Transverse colon (tissue), 4 donors: ENCODE data around the gene DOCK1. TPM values are rescaled to one million over a fixed set of nuclear protein-coding genes. Genes with fewer than 3 reads are reported as not detected.

Experiments
- DNase-seq: peaks from one replicate; pipeline ENCODE4 v3.0.0-alpha.2; 2019
- H3K27ac ChIP-seq, 4 donors: fragments of 200-600 bp; sonication (generic); 2 replicates each; pipeline ENCODE4 v1.5.1; 2016 to 2018; ENCODE audit warnings: inconsistent platforms in 4 of 4
- H3K27me3 ChIP-seq: fragments of 200-600 bp; sonication (generic); 2 replicates; pipeline ENCODE4 v1.5.1; 2017; ENCODE audit warnings: inconsistent platforms
- H3K36me3 ChIP-seq, 4 donors: fragments of 200-600 bp; sonication (generic); 2 replicates each; pipeline ENCODE4 v1.5.1; 2017 to 2019; ENCODE audit warnings: inconsistent platforms in 4 of 4
- H3K4me1 ChIP-seq, 4 donors: fragments of 200-600 bp; sonication (generic); 2 replicates each; pipeline ENCODE4 v1.5.1; 2017 to 2020; ENCODE audit warnings: inconsistent platforms in 4 of 4
- H3K4me3 ChIP-seq, 4 donors: fragments of 200-600 bp; sonication (generic); 1 replicate in 1 of 4; 2 replicates in 3 of 4; pipeline versions ENCODE4 v1.5.1 to v1.6.1; 2017 to 2019; ENCODE audit warnings: inconsistent platforms in 4 of 4
- H3K9me3 ChIP-seq, 2 donors: fragments of 200-600 bp; sonication (generic); 2 replicates each; pipeline ENCODE4 v1.5.1; 2017 to 2019; ENCODE audit warnings: inconsistent platforms in 2 of 2
- EP300 ChIP-seq: sonication (generic); formaldehyde crosslinking; IDR thresholded peaks from one replicate; pipeline ENCODE4 v1.6.1; 2017; ENCODE audit warnings: antibody characterized with exemption, low read depth
- POLR2A ChIP-seq: fragments of 450-650 bp; IDR thresholded peaks from one replicate; pipeline ENCODE4 v1.6.1; 2016; ENCODE audit warnings: antibody characterized with exemption, mild to moderate bottlenecking, moderate library complexity
- POLR2AphosphoS5 ChIP-seq, 3 donors: sonication (generic); formaldehyde crosslinking; IDR thresholded peaks; one replicate each; pipeline ENCODE4 v1.6.1; 2016; ENCODE audit warnings: antibody characterized with exemption in 3 of 3
- WGBS, 2 donors: methylation state at CpG; one replicate each; pipeline ENCODE4 v1.1.5; 2018; ENCODE audit warnings: low coverage in 1 of 2; 5-methylcytosine and 5-hydroxymethylcytosine counted together
- in situ Hi-C, 4 donors: fragments of 200-750 bp; cut with MboI; loops; one replicate each; pipeline versions ENCODE4 v1.15.0 to v1.15.1; 2017; ENCODE audit warnings: low sequenced_read_pairs in 3 of 4, low pct_ligation_motif_present in 1 of 4, low pct_unique_long_range_greater_than_20kb in 1 of 4
- intact Hi-C: fragments of 100-400 bp; cut with DNase I; formaldehyde crosslinking; loops from one replicate; pipeline ENCODE4 v1.15.1; 2023; ENCODE audit warnings: low total_unique reads
- total RNA-seq, 4 donors: library from RNA; depleted of rRNA; stranded (reverse); fragments of >200 nt; gene quantifications; one replicate each; pipeline ENCODE4 v1.1.0, GENCODE V29; 2016
- TF ChIP-seq, protein P1 (sequence below), 5 experiments: fragments of 200-600 bp in 3 of 5; fragments of 450-650 bp in 2 of 5; sonication (generic) in 3 of 5; IDR thresholded peaks; 1 replicate in 2 of 5; 2 replicates in 3 of 5; pipeline ENCODE4 v1.5.1; 2016 to 2017; ENCODE audit warnings: antibody characterized with exemption in 5 of 5, inconsistent platforms in 3 of 5, mild to moderate bottlenecking in 2 of 5, moderate library complexity in 1 of 5

DOCK1 gene
- total RNA-seq, 4 donors from 2014 or later = 75.1 to 200 (median 92.5) TPM

DNA sequence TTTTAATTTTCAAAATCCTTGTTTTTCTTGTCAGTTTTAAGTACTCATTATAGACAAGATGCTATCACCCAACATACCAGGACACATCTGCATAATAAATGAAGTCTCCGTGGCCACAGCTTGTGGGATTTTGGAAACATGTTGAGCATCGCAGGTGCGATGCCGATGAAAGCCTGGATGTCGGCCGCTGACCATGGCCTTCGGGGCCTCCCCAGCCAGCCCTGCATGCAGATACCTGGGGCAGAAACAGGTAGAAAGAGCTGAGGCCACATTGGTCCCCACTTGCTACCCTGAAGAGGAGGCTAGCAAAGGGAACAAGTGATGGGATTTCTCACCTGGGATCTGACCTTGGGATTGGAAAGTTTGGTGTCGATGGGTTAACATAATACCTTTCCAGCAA, 123.8 kb downstream of the DOCK1 start:
- in situ Hi-C loops = no loop called here
- intact Hi-C loops = no loop called here
- Histone ChIP-seq H3K27me3 (no peaks in the 10 kb centered on the region), H3K36me3 (peaks cover 0 to 24% (median 4%) of the 10 kb centered on the region in 4 donors), H3K4me3 (no peak overlapping the region), H3K9me3 (no peaks in the 10 kb centered on the region), H3K4me1 (peaks cover 0 to 4% (median 0%) of the 10 kb centered on the region in 4 donors), H3K27ac (no peak overlapping the region)
- WGBS, 2 donors = 96% methylated on average over 8 of the region's 8 CpGs; no CpG with 5 or more reads in 1 of the 2 donors
- TF ChIP-seq EP300 (no peak), POLR2A (no peak), POLR2AphosphoS5 (IDR thresholded peaks at IDR 0.05) (no peak)
- TF ChIP-seq, protein P1, sequence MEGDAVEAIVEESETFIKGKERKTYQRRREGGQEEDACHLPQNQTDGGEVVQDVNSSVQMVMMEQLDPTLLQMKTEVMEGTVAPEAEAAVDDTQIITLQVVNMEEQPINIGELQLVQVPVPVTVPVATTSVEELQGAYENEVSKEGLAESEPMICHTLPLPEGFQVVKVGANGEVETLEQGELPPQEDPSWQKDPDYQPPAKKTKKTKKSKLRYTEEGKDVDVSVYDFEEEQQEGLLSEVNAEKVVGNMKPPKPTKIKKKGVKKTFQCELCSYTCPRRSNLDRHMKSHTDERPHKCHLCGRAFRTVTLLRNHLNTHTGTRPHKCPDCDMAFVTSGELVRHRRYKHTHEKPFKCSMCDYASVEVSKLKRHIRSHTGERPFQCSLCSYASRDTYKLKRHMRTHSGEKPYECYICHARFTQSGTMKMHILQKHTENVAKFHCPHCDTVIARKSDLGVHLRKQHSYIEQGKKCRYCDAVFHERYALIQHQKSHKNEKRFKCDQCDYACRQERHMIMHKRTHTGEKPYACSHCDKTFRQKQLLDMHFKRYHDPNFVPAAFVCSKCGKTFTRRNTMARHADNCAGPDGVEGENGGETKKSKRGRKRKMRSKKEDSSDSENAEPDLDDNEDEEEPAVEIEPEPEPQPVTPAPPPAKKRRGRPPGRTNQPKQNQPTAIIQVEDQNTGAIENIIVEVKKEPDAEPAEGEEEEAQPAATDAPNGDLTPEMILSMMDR (IDR thresholded peaks at IDR 0.05) = no peak
- DNase-seq = no peak

DNA sequence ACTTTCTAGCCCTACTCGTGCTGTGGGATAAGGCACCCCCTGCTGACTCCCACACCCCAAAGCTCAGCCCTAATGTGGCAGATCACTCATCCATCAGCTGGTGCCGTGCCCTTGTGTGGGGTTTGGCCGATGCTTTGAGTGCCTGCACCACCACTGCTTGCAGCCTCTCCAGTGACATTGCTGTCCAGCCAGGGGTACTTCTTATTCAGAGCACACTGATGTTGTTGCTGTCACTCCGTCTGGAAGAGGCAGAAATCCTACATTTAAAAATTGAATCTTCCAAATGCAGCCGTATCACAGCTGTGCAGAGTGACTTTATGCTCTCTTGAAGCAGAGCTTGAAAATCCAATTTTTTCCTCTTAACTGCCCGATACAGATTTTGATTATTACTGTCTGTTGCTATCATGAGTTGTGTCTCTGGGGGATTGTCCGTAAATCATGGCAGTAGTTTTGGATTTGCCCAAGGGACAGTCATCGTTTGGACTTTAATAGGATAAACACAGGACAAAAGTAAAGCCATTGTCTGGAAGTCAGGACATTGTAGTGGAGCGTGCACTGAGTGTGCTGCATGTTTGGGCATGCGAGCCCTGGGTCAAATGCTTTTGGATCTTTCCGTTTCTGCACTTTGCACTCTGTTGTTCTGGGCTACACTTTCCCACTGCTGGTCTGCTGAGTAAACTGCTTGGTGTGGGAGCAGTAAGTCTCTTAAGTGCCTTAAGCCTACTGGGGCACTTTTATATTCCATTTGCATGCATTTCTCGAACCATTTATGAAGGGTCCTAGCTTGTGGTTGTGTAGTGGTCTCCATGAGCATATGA, 128.2 kb downstream of the DOCK1 start:
- Histone ChIP-seq H3K9me3 (no peaks in the 10 kb centered on the region), H3K27ac (no peak overlapping the region), H3K4me1 (no peaks in the 10 kb centered on the region), H3K27me3 (no peaks in the 10 kb centered on the region), H3K4me3 (no peak overlapping the region), H3K36me3 (peaks cover 0 to 29% (median 4%) of the 10 kb centered on the region in 4 donors)
- intact Hi-C loops = no loop called here
- TF ChIP-seq, protein P1 (IDR thresholded peaks at IDR 0.05) = no peak
- no peak for TF ChIP-seq POLR2AphosphoS5 (IDR thresholded peaks at IDR 0.05)
- TF ChIP-seq POLR2A = no peak
- TF ChIP-seq EP300 = no peak
- no peak for DNase-seq
- 80 to 81% methylated on average over 4 to 12 of the region's 12 CpGs for WGBS, 2 donors
- in situ Hi-C loops = no loop called here

DNA sequence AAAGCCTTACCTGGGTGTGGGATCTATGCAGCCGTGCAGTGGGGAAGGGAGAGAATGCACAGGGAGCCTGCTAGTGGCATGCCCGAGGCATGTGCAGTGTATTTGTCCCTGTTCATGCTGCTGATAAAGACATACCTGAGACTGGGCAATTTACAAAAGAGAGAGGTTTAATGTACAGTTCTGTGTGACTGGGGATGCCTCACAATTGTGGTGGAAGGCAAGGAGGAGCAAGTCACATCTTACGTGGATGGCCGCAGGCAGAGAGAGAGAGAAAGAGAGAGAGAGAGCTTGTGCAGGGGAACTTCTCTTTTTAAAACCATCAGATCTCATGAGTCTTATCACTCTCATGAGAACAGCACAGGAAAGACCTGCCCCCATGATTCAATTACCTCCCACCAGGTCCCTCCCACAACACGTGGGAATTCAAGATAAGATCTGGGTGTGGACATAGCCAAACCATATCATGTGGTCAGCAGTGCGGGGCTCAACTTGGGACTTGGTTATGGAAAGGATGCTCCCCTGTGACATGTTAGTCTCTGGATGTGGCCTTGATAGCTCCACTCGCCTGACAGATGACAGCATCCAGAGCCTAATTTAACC, 128.9 kb downstream of the DOCK1 start:
- intact Hi-C loops (no loop called here), in situ Hi-C loops (no loop called here)
- TF ChIP-seq POLR2A (no peak), EP300 (no peak), POLR2AphosphoS5 (IDR thresholded peaks at IDR 0.05) (no peak)
- TF ChIP-seq, protein P1 (IDR thresholded peaks at IDR 0.05) = no peak
- WGBS, 2 donors = 80 to 83% methylated on average over 2 to 7 of the region's 7 CpGs
- no peaks in the 10 kb centered on the region for H3K4me1 ChIP-seq
- H3K27ac ChIP-seq = no peak overlapping the region
- H3K9me3 ChIP-seq = no peaks in the 10 kb centered on the region
- no peak overlapping the region for H3K4me3 ChIP-seq
- H3K27me3 ChIP-seq = no peaks in the 10 kb centered on the region
- H3K36me3 ChIP-seq = peaks cover 0 to 29% (median 4%) of the 10 kb centered on the region in 4 donors
- no peak for DNase-seq

DNA sequence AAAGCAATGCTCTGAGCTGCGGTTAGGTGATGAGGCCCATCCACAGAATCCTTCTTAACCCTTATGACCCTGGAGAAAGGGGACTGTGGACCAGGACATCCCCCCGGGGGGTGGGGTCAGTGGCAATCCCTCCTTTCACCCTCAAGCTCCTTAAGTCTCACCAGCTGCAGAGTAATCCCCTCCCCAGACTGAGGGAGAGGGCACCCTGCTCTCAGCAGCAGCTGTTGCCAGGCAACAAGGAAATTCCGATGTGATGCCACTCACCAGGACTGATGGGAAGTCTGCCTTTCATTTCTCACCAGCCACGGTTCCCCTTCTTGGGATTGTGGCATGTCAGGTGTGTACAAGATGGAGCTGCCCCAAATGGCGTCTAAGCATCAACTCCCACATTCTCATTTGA, 129.6 kb downstream of the DOCK1 start:
- in situ Hi-C loops (no loop called here), intact Hi-C loops (loop anchor here (5.0 kb wide), 1 partner anchor 1822 kb away; no protein-coding TSS in a partner anchor)
- H3K36me3 ChIP-seq = peaks cover 0 to 33% (median 4%) of the 10 kb centered on the region in 4 donors
- no peaks in the 10 kb centered on the region for H3K4me1 ChIP-seq
- TF ChIP-seq, protein P1 (IDR thresholded peaks at IDR 0.05) = no peak
- TF ChIP-seq POLR2A = no peak
- DNase-seq = no peak
- H3K27me3 ChIP-seq = no peaks in the 10 kb centered on the region
- H3K4me3 ChIP-seq = no peak overlapping the region
- H3K9me3 ChIP-seq = no peaks in the 10 kb centered on the region
- no peak overlapping the region for H3K27ac ChIP-seq
- 80 to 94% methylated on average over 1 to 5 of the region's 5 CpGs for WGBS, 2 donors
